ENCODE results near the gene RAF1.
"Not testable (repeated sequence)": the region's sequence is repeated elsewhere in the genome, so short reads cannot be mapped to it uniquely, and the experiment has no call there.

Gene RAF1

DNA sequence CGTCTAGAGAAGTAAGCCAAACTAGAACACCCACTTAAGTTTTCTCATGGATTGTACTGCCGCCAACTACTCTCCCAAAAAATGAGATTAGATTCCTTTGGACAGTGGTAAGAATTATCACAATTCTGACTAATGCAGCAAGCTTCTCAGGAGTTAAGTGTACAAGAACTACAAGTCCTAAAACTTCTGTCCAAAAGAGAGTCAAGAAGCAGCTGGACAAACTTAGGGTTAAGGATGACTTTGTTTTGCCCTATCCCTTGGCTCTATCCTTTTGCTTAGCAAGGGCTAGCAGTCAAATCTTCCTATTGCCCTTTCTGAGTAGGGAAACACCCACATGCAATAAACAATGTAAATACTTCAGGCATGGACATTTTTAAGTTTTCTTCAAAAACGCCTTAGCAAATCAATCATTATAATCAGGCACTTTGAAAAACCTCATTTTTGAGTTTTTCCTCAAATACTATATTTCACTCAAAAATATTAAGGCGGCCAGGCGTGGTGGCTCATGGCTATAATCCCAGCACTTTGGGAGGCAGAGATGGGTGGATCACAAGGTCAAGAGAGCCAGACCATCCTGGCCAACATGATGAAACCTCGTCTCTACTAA lies 19.5 kb downstream of the RAF1 start:
- DNase-seq (ENCODE audit: low read depth) = no peak
- H3K4me3 ChIP-seq (ENCODE audit: control insufficient read depth, low read depth, low read length) = no peak overlapping the region
- TF ChIP-seq, protein P1, sequence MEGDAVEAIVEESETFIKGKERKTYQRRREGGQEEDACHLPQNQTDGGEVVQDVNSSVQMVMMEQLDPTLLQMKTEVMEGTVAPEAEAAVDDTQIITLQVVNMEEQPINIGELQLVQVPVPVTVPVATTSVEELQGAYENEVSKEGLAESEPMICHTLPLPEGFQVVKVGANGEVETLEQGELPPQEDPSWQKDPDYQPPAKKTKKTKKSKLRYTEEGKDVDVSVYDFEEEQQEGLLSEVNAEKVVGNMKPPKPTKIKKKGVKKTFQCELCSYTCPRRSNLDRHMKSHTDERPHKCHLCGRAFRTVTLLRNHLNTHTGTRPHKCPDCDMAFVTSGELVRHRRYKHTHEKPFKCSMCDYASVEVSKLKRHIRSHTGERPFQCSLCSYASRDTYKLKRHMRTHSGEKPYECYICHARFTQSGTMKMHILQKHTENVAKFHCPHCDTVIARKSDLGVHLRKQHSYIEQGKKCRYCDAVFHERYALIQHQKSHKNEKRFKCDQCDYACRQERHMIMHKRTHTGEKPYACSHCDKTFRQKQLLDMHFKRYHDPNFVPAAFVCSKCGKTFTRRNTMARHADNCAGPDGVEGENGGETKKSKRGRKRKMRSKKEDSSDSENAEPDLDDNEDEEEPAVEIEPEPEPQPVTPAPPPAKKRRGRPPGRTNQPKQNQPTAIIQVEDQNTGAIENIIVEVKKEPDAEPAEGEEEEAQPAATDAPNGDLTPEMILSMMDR (IDR thresholded peaks at IDR 0.05; ENCODE audit: control insufficient read depth, insufficient read depth, low read depth, low read length, missing control alignments) = no peak

DNA sequence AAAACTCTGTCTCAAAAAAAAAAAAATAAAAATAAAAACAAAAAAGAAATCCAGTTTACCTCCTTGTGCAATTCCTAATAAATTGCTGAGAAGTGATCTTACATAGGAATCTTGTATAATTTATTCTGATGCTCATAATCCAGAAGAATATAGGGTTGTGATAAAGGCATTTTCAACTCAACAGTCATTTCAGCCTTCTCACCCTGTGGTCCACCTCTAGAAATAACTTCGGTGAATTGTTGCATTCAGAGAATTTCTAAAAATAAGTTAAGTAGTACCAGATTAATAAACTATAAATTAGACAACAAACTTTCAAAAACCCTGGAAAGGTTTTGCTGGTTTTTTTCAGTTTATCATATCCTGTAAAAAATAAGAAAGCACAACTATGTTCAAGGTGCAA lies 20.2 kb downstream of the RAF1 start:
- DNase-seq (ENCODE audit: low read depth) = no peak
- H3K4me3 ChIP-seq (ENCODE audit: control insufficient read depth, low read depth, low read length) = no peak overlapping the region
- TF ChIP-seq, protein P1 (IDR thresholded peaks at IDR 0.05; ENCODE audit: control insufficient read depth, insufficient read depth, low read depth, low read length, missing control alignments) = no peak

DNA sequence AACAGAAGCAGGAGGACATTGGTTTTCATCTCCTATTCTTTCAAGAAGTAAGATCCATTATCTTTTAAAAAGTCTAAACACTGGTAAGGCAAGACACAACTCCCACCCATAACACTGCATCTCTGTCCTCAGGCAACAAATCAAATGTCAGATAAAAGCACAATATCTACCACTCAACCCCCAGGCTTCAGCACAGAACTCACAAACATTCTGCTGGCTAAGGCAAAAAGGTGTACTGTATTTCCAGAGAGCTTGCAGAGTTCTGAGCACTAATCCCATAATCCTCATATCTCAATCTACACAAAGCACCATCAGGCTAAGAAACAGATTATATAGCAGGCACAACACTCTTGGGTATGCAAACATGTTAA lies 20.9 kb downstream of the RAF1 start:
- DNase-seq (ENCODE audit: low read depth) = no peak
- TF ChIP-seq, protein P1 (IDR thresholded peaks at IDR 0.05; ENCODE audit: control insufficient read depth, insufficient read depth, low read depth, low read length, missing control alignments) = no peak
- no peak overlapping the region for H3K4me3 ChIP-seq (ENCODE audit: control insufficient read depth, low read depth, low read length)

DNA sequence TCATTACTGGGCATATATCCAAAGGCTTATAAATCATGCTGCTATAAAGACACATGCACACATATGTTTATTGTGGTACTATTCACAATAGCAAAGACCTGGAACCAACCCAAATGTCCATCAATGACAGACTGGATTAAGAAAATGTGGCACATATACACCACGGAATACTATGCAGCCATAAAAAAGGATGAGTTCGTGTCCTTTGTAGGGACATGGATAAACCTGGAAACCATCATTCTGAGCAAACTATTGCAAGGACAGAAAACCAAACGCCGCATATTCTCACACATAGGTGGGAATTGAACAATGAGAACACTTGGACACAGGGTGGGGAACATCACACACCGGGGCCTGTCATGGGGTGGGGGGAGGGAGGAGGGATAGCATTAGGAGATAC lies 23.1 kb downstream of the RAF1 start:
- H3K4me3 ChIP-seq (ENCODE audit: control insufficient read depth, low read depth, low read length); DNase-seq (ENCODE audit: low read depth): not testable (repeated sequence)

DNA sequence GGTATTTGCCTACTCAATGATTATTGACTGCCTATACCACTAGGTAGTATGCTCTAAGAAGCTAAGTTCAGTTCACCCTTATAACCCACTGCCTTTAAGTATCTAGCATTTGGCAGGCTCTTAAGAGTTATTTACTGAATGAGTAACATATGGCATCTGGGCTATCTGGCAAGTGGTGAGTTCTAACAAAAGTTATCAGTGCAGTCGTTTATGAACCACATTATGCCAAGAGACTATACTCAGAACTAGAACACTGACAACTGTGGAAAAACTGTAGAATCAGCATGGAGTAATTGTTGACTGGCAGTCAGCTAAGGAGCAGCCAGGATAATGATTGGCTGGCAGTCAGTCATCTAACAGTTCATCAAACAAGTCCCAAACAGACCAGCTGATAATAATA lies 25.8 kb downstream of the RAF1 start:
- no peak for DNase-seq (ENCODE audit: low read depth)
- TF ChIP-seq, protein P1 (IDR thresholded peaks at IDR 0.05; ENCODE audit: control insufficient read depth, insufficient read depth, low read depth, low read length, missing control alignments) = no peak
- H3K4me3 ChIP-seq (ENCODE audit: control insufficient read depth, low read depth, low read length) = no peak overlapping the region

DNA sequence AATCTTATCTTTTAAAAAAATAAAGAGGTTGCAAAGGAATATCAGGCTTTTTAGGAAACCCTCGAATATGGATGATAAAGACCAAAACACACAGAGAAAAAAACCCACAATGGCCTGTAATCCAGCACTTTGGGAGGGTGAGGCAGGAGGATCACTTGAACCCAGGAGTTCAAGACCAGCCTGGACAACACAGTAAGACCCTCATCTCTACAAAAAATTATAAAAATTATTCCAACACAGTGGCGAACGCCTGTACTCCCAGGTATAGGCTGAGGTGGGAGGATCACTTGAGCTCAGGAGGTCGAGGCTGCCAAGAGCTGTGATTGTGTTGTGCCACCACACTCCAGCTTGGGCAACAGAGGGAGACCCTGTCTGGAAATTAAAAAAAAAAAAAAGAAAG lies 30.8 kb downstream of the RAF1 start:
- no peak overlapping the region for H3K4me3 ChIP-seq (ENCODE audit: control insufficient read depth, low read depth, low read length)
- DNase-seq (ENCODE audit: low read depth) = no peak
- TF ChIP-seq, protein P1 (IDR thresholded peaks at IDR 0.05; ENCODE audit: control insufficient read depth, insufficient read depth, low read depth, low read length, missing control alignments) = no peak

DNA sequence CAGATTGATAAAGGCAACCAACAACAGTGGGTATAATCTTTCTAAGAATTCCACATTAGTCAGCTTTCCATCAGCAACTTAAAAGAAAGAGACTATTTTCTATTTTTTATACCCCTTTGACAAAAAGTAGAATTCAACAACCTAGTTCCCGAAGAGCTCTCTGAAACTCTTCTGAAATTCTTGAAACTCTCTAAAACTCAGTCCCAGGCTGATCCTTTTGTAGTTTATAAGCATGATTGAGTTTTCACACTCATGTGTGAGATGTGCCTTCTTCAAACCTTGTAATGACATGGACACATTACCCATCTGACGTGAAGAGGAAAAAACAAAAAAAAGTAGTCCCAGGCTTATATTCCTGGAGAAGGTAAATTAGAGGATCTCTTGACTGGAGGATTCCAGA lies 31.4 kb downstream of the RAF1 start:
- no peak for DNase-seq (ENCODE audit: low read depth)
- H3K4me3 ChIP-seq (ENCODE audit: control insufficient read depth, low read depth, low read length) = no peak overlapping the region
- TF ChIP-seq, protein P1 (IDR thresholded peaks at IDR 0.05; ENCODE audit: control insufficient read depth, insufficient read depth, low read depth, low read length, missing control alignments) = no peak

DNA sequence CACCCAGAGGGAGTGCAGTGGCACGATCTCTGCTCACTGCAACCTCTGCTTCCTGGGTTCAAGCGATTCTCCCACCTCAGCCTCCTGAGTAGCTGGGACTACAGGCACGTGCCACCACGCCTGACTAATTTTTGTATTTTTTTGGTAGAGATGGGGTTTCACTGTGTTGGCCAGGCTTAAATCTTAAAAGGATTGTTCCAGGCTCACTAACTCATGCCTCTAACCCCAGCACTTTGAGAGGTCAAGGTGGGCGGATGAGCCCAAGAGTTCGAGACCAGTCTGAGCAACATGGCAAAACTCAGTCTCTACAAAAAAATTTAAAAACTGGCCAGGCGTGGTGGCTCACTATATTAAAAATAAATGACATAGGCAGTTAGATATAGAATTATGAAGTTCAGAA lies 33.1 kb downstream of the RAF1 start:
- DNase-seq (ENCODE audit: low read depth); H3K4me3 ChIP-seq (ENCODE audit: control insufficient read depth, low read depth, low read length): not testable (repeated sequence)
